Vagina (tissue), 2 donors: ENCODE results near the gene WARS2.

Experiments used
- POLR2A ChIP-seq, 2 donors: fragments of 450-650 bp; IDR thresholded peaks; one replicate each; pipeline ENCODE4 v1.6.1; 2017; ENCODE audit warnings: antibody characterized with exemption in 2 of 2, mild to moderate bottlenecking in 2 of 2, moderate library complexity in 2 of 2
- POLR2AphosphoS5 ChIP-seq, 2 donors: sonication (generic); formaldehyde crosslinking; IDR thresholded peaks; one replicate each; pipeline ENCODE4 v1.9.0; 2017; ENCODE audit warnings: antibody characterized with exemption in 2 of 2, mild to moderate bottlenecking in 2 of 2, low read depth in 1 of 2; ENCODE audit not compliant: insufficient read depth in 1 of 2
- TF ChIP-seq, protein P1 (sequence below), 3 experiments: fragments of 450-650 bp in 2 of 3; fragments of 200-600 bp in 1 of 3; sonication (generic) in 1 of 3; IDR thresholded peaks; one replicate each; pipeline ENCODE4 v1.5.1; 2017 to 2019; ENCODE audit warnings: antibody characterized with exemption in 3 of 3, mild to moderate bottlenecking in 2 of 3, moderate library complexity in 2 of 3

DNA sequence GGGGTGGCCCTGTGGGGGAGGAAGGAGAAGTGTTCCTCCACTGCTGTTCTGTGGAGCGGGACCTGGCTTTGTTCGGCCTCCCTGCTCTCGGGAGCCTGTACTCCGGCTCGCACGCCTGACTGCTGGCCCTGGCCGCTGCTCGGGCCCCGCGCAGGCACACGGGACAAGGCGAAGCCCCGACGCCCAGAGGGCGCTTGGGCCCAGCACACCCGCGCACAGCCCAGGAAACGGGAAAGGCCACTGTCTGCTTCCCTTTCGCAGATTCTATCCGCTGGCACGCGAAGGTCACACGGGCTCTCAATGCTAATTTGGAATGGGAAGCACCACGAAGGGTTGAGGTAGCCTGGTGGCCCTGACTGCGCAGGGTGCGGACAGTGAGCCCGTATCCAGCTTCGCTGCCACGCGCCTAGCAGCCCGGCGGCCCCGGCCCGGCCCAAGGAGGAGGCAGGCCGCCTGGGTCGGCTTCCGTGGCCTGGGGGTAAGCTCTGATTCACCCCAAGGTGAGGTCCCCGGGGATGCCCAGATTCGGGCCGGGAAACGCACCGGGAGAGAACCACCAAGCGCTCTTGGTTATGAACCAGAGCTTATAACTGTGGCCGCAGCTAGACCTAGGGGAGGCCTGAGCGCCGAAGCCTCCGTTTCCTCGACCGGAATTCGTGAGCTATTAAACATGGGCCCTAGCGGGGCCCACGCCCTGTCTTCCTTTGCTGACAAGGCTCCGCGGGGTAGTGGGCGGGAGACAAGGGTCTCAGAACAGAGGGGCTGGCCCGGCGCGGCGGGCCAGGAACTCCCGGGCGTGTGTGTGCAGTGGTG, 132.6 kb downstream of the WARS2 start:
- TF ChIP-seq, protein P1, sequence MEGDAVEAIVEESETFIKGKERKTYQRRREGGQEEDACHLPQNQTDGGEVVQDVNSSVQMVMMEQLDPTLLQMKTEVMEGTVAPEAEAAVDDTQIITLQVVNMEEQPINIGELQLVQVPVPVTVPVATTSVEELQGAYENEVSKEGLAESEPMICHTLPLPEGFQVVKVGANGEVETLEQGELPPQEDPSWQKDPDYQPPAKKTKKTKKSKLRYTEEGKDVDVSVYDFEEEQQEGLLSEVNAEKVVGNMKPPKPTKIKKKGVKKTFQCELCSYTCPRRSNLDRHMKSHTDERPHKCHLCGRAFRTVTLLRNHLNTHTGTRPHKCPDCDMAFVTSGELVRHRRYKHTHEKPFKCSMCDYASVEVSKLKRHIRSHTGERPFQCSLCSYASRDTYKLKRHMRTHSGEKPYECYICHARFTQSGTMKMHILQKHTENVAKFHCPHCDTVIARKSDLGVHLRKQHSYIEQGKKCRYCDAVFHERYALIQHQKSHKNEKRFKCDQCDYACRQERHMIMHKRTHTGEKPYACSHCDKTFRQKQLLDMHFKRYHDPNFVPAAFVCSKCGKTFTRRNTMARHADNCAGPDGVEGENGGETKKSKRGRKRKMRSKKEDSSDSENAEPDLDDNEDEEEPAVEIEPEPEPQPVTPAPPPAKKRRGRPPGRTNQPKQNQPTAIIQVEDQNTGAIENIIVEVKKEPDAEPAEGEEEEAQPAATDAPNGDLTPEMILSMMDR (IDR thresholded peaks at IDR 0.05): no peak
- TF ChIP-seq POLR2AphosphoS5 (IDR thresholded peaks at IDR 0.05; ENCODE audit: insufficient read depth in 1 of 2, low read depth in 1 of 2) (no peak), POLR2A (IDR thresholded peaks at IDR 0.05) (no peak)
